GM23338 (cell line): ENCODE results near the gene GSC2. TPM values are rescaled to one million over a fixed set of nuclear protein-coding genes. Genes with fewer than 3 reads are reported as not detected.

Source experiments
- ATAC-seq: fragments of 200-7000 bp; cut with Tn5 transposase; 3 replicates; pipeline ENCODE4 v1.9.1; 2020
- DNase-seq: peaks from one replicate; pipeline ENCODE4 v3.0.0-alpha.2; 2015; ENCODE audit warnings: low spot score
- H2AFZ ChIP-seq: fragments of 200-600 bp; sonication (generic); 2 replicates; pipeline ENCODE4 v1.8.0; 2016; ENCODE audit warnings: antibody characterized with exemption, mild to moderate bottlenecking, moderate library complexity
- H3F3A ChIP-seq: fragments of 200-600 bp; sonication (generic); replicated peaks from 2 replicates; pipeline ENCODE4 v1.8.0; 2017; ENCODE audit warnings: antibody characterized with exemption, mixed run types, low read depth
- H3K27ac ChIP-seq: fragments of 200-600 bp; sonication (generic); 2 replicates; pipeline ENCODE4 v1.6.1; 2016; ENCODE audit warnings: low read depth
- H3K27me3 ChIP-seq: fragments of 200-600 bp; sonication (generic); 2 replicates; pipeline ENCODE4 v1.8.0; 2016; ENCODE audit warnings: mild to moderate bottlenecking, mixed run types, moderate library complexity; ENCODE audit not compliant: insufficient read depth
- H3K36me3 ChIP-seq: fragments of 200-600 bp; sonication (generic); 2 replicates; pipeline ENCODE4 v1.8.0; 2016; ENCODE audit warnings: mild to moderate bottlenecking; ENCODE audit not compliant: insufficient read depth
- H3K4me1 ChIP-seq: fragments of 200-600 bp; sonication (generic); 2 replicates; pipeline ENCODE4 v1.8.0; 2016; ENCODE audit warnings: mild to moderate bottlenecking, moderate library complexity; ENCODE audit not compliant: insufficient read depth
- H3K4me2 ChIP-seq: fragments of 200-600 bp; sonication (generic); 2 replicates; pipeline ENCODE4 v1.7.1; 2017; ENCODE audit warnings: mixed run types
- H3K4me3 ChIP-seq: fragments of 200-600 bp; sonication (generic); 2 replicates; pipeline ENCODE4 v1.6.1; 2016; ENCODE audit warnings: mixed run types
- H3K79me2 ChIP-seq: fragments of 200-600 bp; sonication (generic); replicated peaks from 2 replicates; pipeline ENCODE4 v1.8.0; 2017; ENCODE audit warnings: mild to moderate bottlenecking; ENCODE audit not compliant: insufficient read depth
- H3K9me2 ChIP-seq: fragments of 200-600 bp; sonication (generic); 2 replicates; pipeline ENCODE4 v1.8.0; 2017; ENCODE audit not compliant: insufficient read depth
- H4K20me1 ChIP-seq: fragments of 200-600 bp; sonication (generic); replicated peaks from 2 replicates; pipeline ENCODE4 v1.8.0; 2017; ENCODE audit warnings: mild to moderate bottlenecking; ENCODE audit not compliant: insufficient read depth
- H3K27ac Mint-ChIP-seq: 2 replicates; pipeline ENCODE4 v1.8.0; 2020; ENCODE audit warnings: inconsistent platforms, mild to moderate bottlenecking, moderate library complexity, mixed read lengths
- H3K27me3 Mint-ChIP-seq: 3 replicates; pipeline ENCODE4 v1.8.0; 2022; ENCODE audit warnings: low read depth, mild to moderate bottlenecking, moderate library complexity, mixed read lengths, inconsistent platforms; ENCODE audit not compliant: insufficient read depth, poor library complexity
- H3K36me3 Mint-ChIP-seq: 3 replicates; pipeline ENCODE4 v1.8.0; 2021; ENCODE audit warnings: low read depth, mild to moderate bottlenecking, inconsistent platforms, moderate library complexity, mixed read lengths
- H3K4me1 Mint-ChIP-seq: 3 replicates; pipeline ENCODE4 v1.8.0; 2020; ENCODE audit warnings: mild to moderate bottlenecking, inconsistent platforms, mixed read lengths
- H3K4me3 Mint-ChIP-seq: 3 replicates; pipeline ENCODE4 v1.8.0; 2021; ENCODE audit warnings: moderate library complexity, mild to moderate bottlenecking, inconsistent platforms, mixed read lengths
- H3K9me3 Mint-ChIP-seq: 3 replicates; pipeline ENCODE4 v1.8.0; 2020; ENCODE audit warnings: moderate library complexity, mild to moderate bottlenecking, inconsistent platforms, mixed read lengths
- CREB1 ChIP-seq: fragments of 250-450 bp; sonication (Bioruptor Pico); IDR thresholded peaks from 2 replicates; pipeline ENCODE4 v1.5.0; 2020; ENCODE audit warnings: low read depth, mild to moderate bottlenecking, moderate library complexity
- CTCF ChIP-seq, 2 experiments: fragments of 200-600 bp in 1 of 2; sonication (generic) in 1 of 2; conservative IDR thresholded peaks; 2 replicates each; pipeline versions ENCODE4 v1.5.1 to v1.6.1; 2016 to 2017; ENCODE audit warnings: antibody characterized with exemption in 2 of 2, low read depth in 2 of 2, mild to moderate bottlenecking in 2 of 2, moderate library complexity in 1 of 2
- ETS1 ChIP-seq: IDR thresholded peaks from 2 replicates; pipeline ENCODE4 v1.6.1; 2016; ENCODE audit warnings: antibody characterized with exemption
- EZH2 ChIP-seq: fragments of 200-600 bp; sonication (generic); IDR thresholded peaks from one replicate; pipeline ENCODE4 v1.8.0; 2017; ENCODE audit warnings: antibody characterized with exemption, mild to moderate bottlenecking, low read depth; ENCODE audit not compliant: unreplicated experiment
- POLR2AphosphoS5 ChIP-seq: IDR thresholded peaks from 2 replicates; pipeline ENCODE4 v1.6.1; 2016; ENCODE audit warnings: antibody characterized with exemption, low read depth
- polyA plus RNA-seq: library from polyadenylated mRNA; unstranded; fragments of >200 nt; fragmentation: Nextera tagmentation; extraction: Ambion mirVana; gene quantifications from 2 replicates; pipeline ENCODE4 v1.2.1, GENCODE V29; 2016
- total RNA-seq: library from RNA; depleted of rRNA; stranded (reverse); fragments of >200 nt; shearing (Covaris generic); gene quantifications from 2 replicates; pipeline ENCODE4 v1.2.3, GENCODE V29; 2014

The GSC2 gene
- total and polyA plus RNA-seq, 2 experiments from 2014 or later: not detected

DNA sequence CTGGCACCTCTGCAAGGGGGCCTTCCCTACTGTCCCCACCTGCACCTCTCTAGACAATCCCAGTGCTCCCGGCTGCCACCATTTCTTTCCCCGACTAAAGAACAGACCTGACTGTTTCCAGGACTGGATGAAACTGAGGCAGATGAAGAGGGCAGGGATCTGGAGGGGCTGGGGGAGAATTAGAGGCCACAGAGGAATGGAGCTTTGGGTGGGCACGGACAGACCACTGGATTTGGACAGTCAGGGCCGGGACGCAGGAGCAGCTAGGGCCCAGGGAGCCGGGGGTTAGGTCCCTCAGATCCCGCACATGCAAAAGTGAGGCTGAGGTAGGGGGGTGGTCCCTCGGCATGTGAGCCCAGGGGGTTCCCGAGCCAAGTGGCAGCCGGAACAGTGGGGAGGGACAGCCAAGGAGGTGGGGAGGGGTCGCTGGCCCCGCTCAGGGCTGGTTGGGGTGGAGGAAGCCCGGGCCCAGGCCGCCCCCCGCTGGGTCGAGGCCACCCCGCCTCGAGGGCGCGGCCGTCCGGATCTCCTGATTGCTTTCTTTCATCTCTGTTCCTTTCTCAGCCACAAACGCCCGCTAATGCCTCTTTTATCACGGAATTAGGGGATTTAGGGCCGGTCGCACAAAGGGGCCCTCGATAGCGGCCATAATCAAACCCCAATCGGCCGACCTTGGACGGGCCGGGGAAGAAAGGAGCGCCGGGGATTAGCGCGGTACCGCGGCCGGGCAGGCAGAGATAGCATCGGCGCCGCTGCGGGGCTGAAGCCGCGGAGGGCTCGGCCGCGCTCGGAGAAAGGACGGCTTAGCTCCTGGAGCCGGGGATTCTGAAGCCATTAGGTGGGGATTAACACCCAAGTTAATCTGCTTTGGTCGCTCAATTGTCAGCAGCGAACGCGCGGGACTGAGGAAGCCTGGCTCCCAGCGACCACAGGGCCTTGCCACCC lies 19.2 kb upstream of the GSC2 start:
- Histone ChIP-seq H3F3A (peaks cover 18% of the 10 kb centered on the region), H3K4me2 (peak overlapping the region; percentile 94), H3K4me3 (peak overlapping the region; percentile 69), H3K27me3 (peaks cover 50% of the 10 kb centered on the region), H3K36me3 (no peaks in the 10 kb centered on the region), H3K79me2 (peaks cover 20% of the 10 kb centered on the region), H3K27ac (no peak overlapping the region), H2AFZ (peak overlapping the region; percentile 91), H4K20me1 (peaks cover 7% of the 10 kb centered on the region), H3K9me2 (no peaks in the 10 kb centered on the region), H3K4me1 (peaks cover 13% of the 10 kb centered on the region)
- ATAC-seq: peak; percentile 6; the same call in 2 of the 3 replicates
- no peaks in the 10 kb centered on the region; the same call in 1 of the 3 replicates for H3K9me3 Mint-ChIP-seq
- TF ChIP-seq ETS1 (no peak), EZH2 (peak; percentile 79)
- no peak for DNase-seq
- peaks cover 33% of the 10 kb centered on the region for H3K4me1 Mint-ChIP-seq
- H3K36me3 Mint-ChIP-seq: peaks cover 11% of the 10 kb centered on the region; the same call in 2 of the 3 replicates
- H3K27ac Mint-ChIP-seq: no peak overlapping the region
- peak overlapping the region; percentile 65 for H3K4me3 Mint-ChIP-seq
- peaks cover 68% of the 10 kb centered on the region for H3K27me3 Mint-ChIP-seq

GRCh38 chr22:19168088-19168890 lies 18.2 kb upstream of the GSC2 start:
- Histone ChIP-seq H3K27ac (no peak overlapping the region), H4K20me1 (peaks cover 5% of the 10 kb centered on the region; the same call in 1 of the 2 replicates), H3K36me3 (no peaks in the 10 kb centered on the region), H3K4me3 (no peak overlapping the region), H3K9me2 (no peaks in the 10 kb centered on the region), H2AFZ (peak overlapping the region; percentile 91), H3K79me2 (peaks cover 16% of the 10 kb centered on the region), H3K4me2 (no peak overlapping the region), H3K27me3 (peaks cover 50% of the 10 kb centered on the region), H3K4me1 (peaks cover 6% of the 10 kb centered on the region; the same call in 1 of the 2 replicates), H3F3A (peaks cover 9% of the 10 kb centered on the region; the same call in 1 of the 2 replicates)
- peaks cover 66% of the 10 kb centered on the region for H3K27me3 Mint-ChIP-seq
- H3K9me3 Mint-ChIP-seq: no peaks in the 10 kb centered on the region; the same call in 1 of the 3 replicates
- H3K36me3 Mint-ChIP-seq: peaks cover 11% of the 10 kb centered on the region; the same call in 1 of the 3 replicates
- H3K4me1 Mint-ChIP-seq: peaks cover 23% of the 10 kb centered on the region
- TF ChIP-seq POLR2AphosphoS5: no peak
- TF ChIP-seq CREB1 (CRISPR knock-in tag): no peak
- TF ChIP-seq CTCF (conservative IDR thresholded peaks at IDR 0.05; ENCODE audit: low read depth in 2 of 2): peak; percentile 21 to 58; a peak in 2 of 4 replicates
- ATAC-seq: no peak; the same call in 2 of the 3 replicates
- no peak for DNase-seq
- no peak overlapping the region for H3K27ac Mint-ChIP-seq
- H3K4me3 Mint-ChIP-seq: peak overlapping the region; percentile 52; the same call in 1 of the 3 replicates
